Ureter (tissue), 1 donor: ENCODE data around the gene MSMO1. TPM values are rescaled to one million over a fixed set of nuclear protein-coding genes. Genes with fewer than 3 reads are reported as not detected.

ENCODE experiments used
- total RNA-seq: library from RNA; stranded (reverse); gene quantifications from one replicate; pipeline ENCODE4 v1.2.4, GENCODE V29; 2023
- donor health status: DM: yes; HTN: yes; CAD: no.

MSMO1 gene
- total RNA-seq, 1 donor from 2014 or later: 98.6 TPM

Other genes starting within 250 kb of the MSMO1 start
- gene TMEM192, start 214.8 kb upstream of the MSMO1 start, total RNA-seq: 23.1 TPM
- gene KLHL2, start 120.1 kb upstream of the MSMO1 start, total RNA-seq: 23.7 TPM
- gene CPE, start 51.3 kb downstream of the MSMO1 start, total RNA-seq: 70.4 TPM